Activated T-helper 9 cell treated with anti-CD3 and anti-CD28 coated beads, Interleukin-2, amount 50 U/mL, for 16 hours (primary cell): Measurements from ENCODE around the gene PAFAH1B1.
A peak's percentile ranks its signal among the peaks of the same experiment; 100 is the strongest.
"Not testable (repeated sequence)": the region's sequence is repeated elsewhere in the genome, so short reads cannot be mapped to it uniquely, and the experiment has no call there.

Experiments used
- DNase-seq: peaks from one replicate; pipeline ENCODE4 v3.0.0-alpha.2; 2020; ENCODE audit warnings: low read depth

Gene PAFAH1B1

GRCh38 chr17:2592971-2593820, at the start of gene PAFAH1B1:
PAFAH1B1 (plus strand) TSS chr17:2593654; CDS start chr17:2638289, 44,635 bp downstream.
- peak; percentile 95 for DNase-seq

- no peak for DNase-seq
Measured at GRCh38 chr17:2545393-2545792, 48.1 kb upstream of the PAFAH1B1 start.

- no peak for DNase-seq
Measured at GRCh38 chr17:2547176-2547575, 46.3 kb upstream of the PAFAH1B1 start.

GRCh38 chr17:2548026-2548425, 45.4 kb upstream of the PAFAH1B1 start:
- DNase-seq, result not testable (repeated sequence)

GRCh38 chr17:2549392-2550211, 43.9 kb upstream of the PAFAH1B1 start:
- no peak for DNase-seq

GRCh38 chr17:2551493-2551892, 42.0 kb upstream of the PAFAH1B1 start:
- DNase-seq, result no peak

GRCh38 chr17:2551928-2552327, 41.5 kb upstream of the PAFAH1B1 start:
- no peak for DNase-seq

GRCh38 chr17:2560658-2561057, 32.8 kb upstream of the PAFAH1B1 start:
- no peak for DNase-seq

- no peak for DNase-seq
Measured at GRCh38 chr17:2562162-2562858, 31.1 kb upstream of the PAFAH1B1 start.

- DNase-seq, result no peak
Measured at GRCh38 chr17:2563061-2563460, 30.4 kb upstream of the PAFAH1B1 start.

GRCh38 chr17:2563543-2563942, 29.9 kb upstream of the PAFAH1B1 start:
- DNase-seq, result no peak

GRCh38 chr17:2564877-2565276, 28.6 kb upstream of the PAFAH1B1 start:
- DNase-seq, result no peak

GRCh38 chr17:2566056-2566455, 27.4 kb upstream of the PAFAH1B1 start:
- DNase-seq, result no peak

- DNase-seq, result no peak
Measured at GRCh38 chr17:2571523-2572303, 21.7 kb upstream of the PAFAH1B1 start.

GRCh38 chr17:2572304-2572609, 21.2 kb upstream of the PAFAH1B1 start:
- DNase-seq, result not testable (repeated sequence)

- no peak for DNase-seq
Measured at GRCh38 chr17:2580151-2580550, 13.3 kb upstream of the PAFAH1B1 start.

- no peak for DNase-seq
Measured at GRCh38 chr17:2580661-2581060, 12.8 kb upstream of the PAFAH1B1 start.

- no peak for DNase-seq
Measured at GRCh38 chr17:2582493-2582892, 11.0 kb upstream of the PAFAH1B1 start.

GRCh38 chr17:2591040-2591640, 2.3 kb upstream of the PAFAH1B1 start:
- DNase-seq, result no peak

- peak; percentile 77 for DNase-seq
Measured at GRCh38 chr17:2593821-2594721, 617 bp downstream of the PAFAH1B1 start.
